Cardiac fibroblast (primary cell): ENCODE data around the gene TMOD3.
"Not testable (repeated sequence)": the region's sequence is repeated elsewhere in the genome, so short reads cannot be mapped to it uniquely, and the experiment has no call there.

Experiments
- DNase-seq, 2 donors: peaks; one replicate each; pipeline versions ENCODE4 v3.0.0 to v3.0.0-alpha.2; 2010; ENCODE audit warnings: low read depth in 2 of 2
- H3K4me3 ChIP-seq, 2 donors: replicated peaks in 1 of 2; 1 replicate in 1 of 2; 2 replicates in 1 of 2; pipeline ENCODE4 v1.5.1; 2011; ENCODE audit warnings: low read depth in 2 of 2, low read length in 2 of 2, mild to moderate bottlenecking in 2 of 2, moderate library complexity in 1 of 2
- TF ChIP-seq, protein P1 (sequence below): IDR thresholded peaks from one replicate; pipeline ENCODE4 v1.5.1; 2011; ENCODE audit warnings: low read depth, mild to moderate bottlenecking, low read length, inconsistent platforms

Gene TMOD3

DNA sequence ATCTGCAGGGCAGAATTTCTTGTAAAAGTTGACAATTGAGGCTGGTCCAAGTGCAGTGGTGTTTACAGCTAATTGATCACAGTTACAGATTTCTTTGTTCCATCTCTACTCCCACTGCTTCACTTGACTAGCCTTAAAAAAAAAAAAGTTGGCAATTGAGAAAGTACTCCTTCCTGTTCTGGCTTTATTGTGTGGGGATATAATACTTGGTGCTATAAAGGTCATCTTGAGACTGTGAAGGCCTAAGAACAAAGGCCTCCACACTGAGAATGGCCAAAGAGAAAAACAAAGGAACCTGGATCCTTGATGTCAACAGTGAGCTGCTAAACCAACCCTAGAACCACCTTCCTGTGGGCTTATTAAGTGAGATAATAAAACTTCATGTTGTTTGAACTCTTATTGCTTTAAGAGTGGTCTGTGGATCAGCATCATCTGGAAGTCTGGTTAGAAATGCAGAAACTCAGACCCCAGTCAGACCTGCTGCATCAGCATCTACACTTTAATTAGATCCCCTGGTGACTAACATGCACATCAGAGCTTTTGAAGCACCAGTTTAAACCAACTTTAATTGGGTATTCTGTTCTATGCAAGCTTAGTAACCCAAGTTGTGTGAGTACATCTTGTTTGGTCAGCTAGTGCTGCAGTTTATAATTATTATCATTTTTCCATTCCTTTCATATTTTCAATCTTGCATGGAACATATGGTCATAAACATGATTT, 55.2 kb downstream of the TMOD3 start:
- peak in 1 of 2 donors; percentile 32 for DNase-seq

DNA sequence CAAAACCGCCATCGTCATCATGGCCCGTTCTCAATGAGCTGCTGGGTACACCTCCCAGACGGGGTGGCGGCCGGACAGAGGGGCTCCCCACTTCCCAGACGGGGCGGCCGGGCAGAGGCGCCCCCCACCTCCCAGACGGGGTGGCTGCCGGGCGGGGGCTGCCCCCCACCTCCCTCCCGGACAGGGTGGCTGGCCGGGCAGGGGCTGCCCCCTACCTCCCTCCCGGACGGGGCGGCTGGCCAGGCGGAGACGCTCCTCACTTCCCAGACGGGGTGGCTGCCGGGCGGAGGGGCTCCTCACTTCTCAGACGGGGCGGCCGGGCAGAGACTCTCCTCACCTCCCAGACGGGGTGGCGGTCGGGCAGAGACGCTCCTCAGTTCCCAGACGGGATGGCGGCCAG, 56.3 kb downstream of the TMOD3 start:
- H3K4me3 ChIP-seq, DNase-seq: not testable (repeated sequence)

More for the DNA sequence above, 55.2 kb downstream of the TMOD3 start:
- H3K4me3 ChIP-seq = no peak overlapping the region
- TF ChIP-seq, protein P1, sequence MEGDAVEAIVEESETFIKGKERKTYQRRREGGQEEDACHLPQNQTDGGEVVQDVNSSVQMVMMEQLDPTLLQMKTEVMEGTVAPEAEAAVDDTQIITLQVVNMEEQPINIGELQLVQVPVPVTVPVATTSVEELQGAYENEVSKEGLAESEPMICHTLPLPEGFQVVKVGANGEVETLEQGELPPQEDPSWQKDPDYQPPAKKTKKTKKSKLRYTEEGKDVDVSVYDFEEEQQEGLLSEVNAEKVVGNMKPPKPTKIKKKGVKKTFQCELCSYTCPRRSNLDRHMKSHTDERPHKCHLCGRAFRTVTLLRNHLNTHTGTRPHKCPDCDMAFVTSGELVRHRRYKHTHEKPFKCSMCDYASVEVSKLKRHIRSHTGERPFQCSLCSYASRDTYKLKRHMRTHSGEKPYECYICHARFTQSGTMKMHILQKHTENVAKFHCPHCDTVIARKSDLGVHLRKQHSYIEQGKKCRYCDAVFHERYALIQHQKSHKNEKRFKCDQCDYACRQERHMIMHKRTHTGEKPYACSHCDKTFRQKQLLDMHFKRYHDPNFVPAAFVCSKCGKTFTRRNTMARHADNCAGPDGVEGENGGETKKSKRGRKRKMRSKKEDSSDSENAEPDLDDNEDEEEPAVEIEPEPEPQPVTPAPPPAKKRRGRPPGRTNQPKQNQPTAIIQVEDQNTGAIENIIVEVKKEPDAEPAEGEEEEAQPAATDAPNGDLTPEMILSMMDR = no peak

DNA sequence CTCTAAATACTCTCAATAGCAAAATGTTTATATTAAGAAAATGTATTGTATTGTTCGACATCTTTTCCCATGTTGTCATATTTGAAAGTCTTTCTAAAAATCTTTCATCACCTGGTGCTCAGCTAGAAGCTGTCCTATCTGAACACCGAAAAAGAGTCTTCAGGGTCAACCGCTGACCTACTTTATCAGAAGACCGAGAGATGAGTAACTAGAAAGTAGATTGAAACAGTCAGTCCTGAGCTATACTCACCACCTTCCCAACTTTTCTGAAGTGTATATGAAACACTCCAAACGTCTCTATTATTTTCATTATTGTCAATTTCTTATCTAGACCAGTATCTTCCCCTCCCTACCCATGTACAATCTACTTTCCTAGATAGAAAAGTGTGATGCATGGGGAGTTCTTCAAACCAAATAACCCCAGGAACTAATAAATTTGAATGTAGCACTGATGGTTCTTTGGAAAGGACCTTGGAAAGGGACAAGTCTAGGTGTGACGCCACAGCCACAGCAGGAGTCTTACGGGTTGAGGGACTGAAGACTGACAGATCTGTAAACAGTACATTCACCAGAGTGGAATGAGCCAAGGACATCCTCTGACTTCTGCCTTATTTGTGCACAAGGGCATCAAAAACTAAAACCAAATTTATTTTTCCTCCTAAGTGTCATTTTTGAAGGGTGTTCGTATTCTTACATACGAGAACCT, 58.6 kb downstream of the TMOD3 start:
- no peak overlapping the region for H3K4me3 ChIP-seq
- TF ChIP-seq, protein P1 = no peak
- DNase-seq = no peak

DNA sequence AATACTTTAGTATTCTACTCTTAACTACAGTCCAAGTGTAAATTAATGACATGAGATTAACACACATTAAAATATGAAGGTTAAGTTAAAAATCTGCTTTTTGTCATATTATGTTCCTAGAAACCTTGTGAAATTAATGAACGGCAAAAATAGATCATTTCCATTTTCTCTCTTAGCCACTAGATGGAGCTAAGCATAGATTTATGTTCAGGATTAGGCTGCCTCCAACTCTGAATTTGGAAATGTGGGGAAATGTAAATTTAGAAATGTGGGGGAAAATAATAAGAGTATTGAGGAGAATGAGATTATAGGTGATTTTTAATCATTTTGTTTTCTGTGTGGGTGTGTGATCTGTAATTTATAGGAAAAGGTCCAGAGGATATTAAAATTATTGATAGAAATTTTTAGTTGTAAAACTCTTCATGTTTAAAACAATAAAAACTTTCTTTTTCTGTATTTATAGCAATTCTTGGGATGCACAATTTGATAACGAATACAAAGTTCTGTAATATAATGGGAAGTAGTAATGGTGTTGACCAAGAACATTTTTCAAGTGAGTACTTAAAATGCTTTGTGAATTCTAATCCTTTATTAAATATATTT, 59.2 kb downstream of the TMOD3 start:
- DNase-seq = peak; percentile 51
- no peak overlapping the region for H3K4me3 ChIP-seq
- TF ChIP-seq, protein P1 = peak; percentile 67

DNA sequence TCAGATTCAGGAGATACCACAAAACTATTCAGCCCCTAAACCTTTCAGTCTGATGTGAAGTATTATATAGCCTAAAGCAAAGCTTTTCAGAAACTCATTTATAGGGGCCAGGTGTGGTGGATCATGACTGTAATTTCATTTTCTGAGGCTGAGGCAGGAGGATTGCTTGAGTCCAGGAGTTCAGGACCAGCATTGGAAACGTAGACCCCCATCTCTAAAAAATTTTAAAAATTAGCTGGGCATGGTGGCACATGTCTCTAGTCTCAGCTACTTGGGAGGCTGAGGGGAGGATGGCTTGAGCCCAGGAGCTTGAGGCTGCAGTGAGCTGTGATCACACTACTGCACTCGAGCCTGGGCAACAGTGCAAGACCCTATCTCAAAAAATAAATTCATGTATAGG, 60.0 kb downstream of the TMOD3 start:
- no peak overlapping the region for H3K4me3 ChIP-seq

DNA sequence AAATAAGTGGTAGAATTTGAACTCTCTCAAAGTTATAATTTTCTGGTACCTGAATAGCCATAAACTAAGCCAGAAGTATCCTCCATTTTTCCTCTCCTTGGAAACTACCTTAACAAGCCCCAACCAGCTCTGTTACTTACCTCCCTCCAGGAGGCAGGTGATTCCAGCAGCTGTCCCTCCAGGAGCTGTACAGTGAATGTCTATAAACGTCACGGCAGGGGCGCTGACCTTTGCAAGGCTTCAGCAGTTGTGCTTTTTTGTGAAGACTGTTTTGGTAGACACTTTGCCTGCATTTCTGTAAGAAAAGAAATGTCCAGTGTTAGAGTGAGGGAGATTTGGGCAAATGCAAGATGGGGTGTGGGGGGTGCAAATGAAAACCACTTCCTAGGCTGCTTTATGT, 75.0 kb downstream of the TMOD3 start:
- TF ChIP-seq, protein P1 = no peak
- H3K4me3 ChIP-seq = no peak overlapping the region
- no peak for DNase-seq

More for the DNA sequence above, 60.0 kb downstream of the TMOD3 start:
- DNase-seq = no peak
- TF ChIP-seq, protein P1 = no peak

DNA sequence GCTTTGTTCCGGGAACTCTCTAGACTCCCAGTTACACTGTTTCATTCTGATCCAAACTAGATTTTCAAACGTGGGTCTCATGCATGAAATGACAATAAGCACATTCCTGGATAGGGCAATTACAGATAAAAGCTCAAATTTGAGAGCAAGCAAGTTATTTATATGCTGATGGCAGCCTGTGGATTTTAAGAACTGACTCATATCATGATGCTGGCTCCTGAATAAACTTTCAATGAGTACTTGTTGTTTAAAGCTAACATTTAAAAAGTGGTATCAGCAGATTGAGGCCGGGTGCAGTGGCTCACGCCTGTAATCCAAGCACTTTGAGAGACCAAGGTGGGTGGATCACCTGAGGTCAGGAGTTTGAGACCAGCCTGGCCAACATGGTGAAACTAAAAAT, 75.5 kb downstream of the TMOD3 start:
- TF ChIP-seq, protein P1 = no peak
- no peak overlapping the region for H3K4me3 ChIP-seq
- no peak for DNase-seq
